ENCODE measurements around the gene SYCP2.
"Not testable (repeated sequence)": the region's sequence is repeated elsewhere in the genome, so short reads cannot be mapped to it uniquely, and the experiment has no call there.

- not testable (repeated sequence) for TF ChIP-seq CTCF (conservative IDR thresholded peaks at IDR 0.05 in 1 of 2, IDR thresholded peaks at IDR 0.05 in 1 of 2; ENCODE audit: extremely low read depth in 1 of 2, insufficient read depth in 1 of 2, low read depth in 1 of 2, low read length in 2 of 2); EZH2 (IDR thresholded peaks at IDR 0.05; ENCODE audit: borderline replicate concordance, low read length)
Observed at GRCh38 chr20:59957568-59957967, 24.1 kb upstream of the SYCP2 start.

Measured in mammary epithelial cell (primary cell).